Hepatocyte (in vitro differentiated cells): ENCODE results near the gene GDI1. TPM values are rescaled to one million over a fixed set of nuclear protein-coding genes. Genes with fewer than 3 reads are reported as not detected.

Experiments
- DNase-seq: peaks from one replicate; pipeline ENCODE4 v3.0.0-alpha.2; 2016; ENCODE audit warnings: low spot score
- H2AFZ ChIP-seq: fragments of 200-600 bp; sonication (generic); 2 replicates; pipeline ENCODE4 v1.6.0; 2016; ENCODE audit warnings: antibody characterized with exemption, mild to moderate bottlenecking
- H3K27ac ChIP-seq: fragments of 200-600 bp; sonication (generic); 2 replicates; pipeline ENCODE4 v1.5.1; 2016; ENCODE audit warnings: mild to moderate bottlenecking
- H3K27me3 ChIP-seq: fragments of 200-600 bp; sonication (generic); 2 replicates; pipeline ENCODE4 v1.6.1; 2016
- H3K36me3 ChIP-seq: fragments of 200-600 bp; sonication (generic); replicated peaks from 2 replicates; pipeline ENCODE4 v1.5.1; 2016; ENCODE audit warnings: low read depth; ENCODE audit not compliant: insufficient read depth
- H3K4me1 ChIP-seq: fragments of 200-600 bp; sonication (generic); 2 replicates; pipeline ENCODE4 v1.5.1; 2016; ENCODE audit warnings: mild to moderate bottlenecking, moderate library complexity; ENCODE audit not compliant: insufficient read depth
- H3K4me2 ChIP-seq: fragments of 200-600 bp; sonication (generic); 2 replicates; pipeline ENCODE4 v1.6.0; 2016
- H3K4me3 ChIP-seq: fragments of 200-600 bp; sonication (generic); 2 replicates; pipeline ENCODE4 v1.5.1; 2016; ENCODE audit warnings: mild to moderate bottlenecking
- H3K79me2 ChIP-seq: fragments of 200-600 bp; sonication (generic); 2 replicates; pipeline ENCODE4 v1.6.0; 2017; ENCODE audit warnings: mild to moderate bottlenecking
- H3K9me2 ChIP-seq: fragments of 200-600 bp; sonication (generic); replicated peaks from 2 replicates; pipeline ENCODE4 v1.6.0; 2017; ENCODE audit warnings: mild to moderate bottlenecking; ENCODE audit not compliant: insufficient read depth
- H3K9me3 ChIP-seq: fragments of 200-600 bp; sonication (generic); 2 replicates; pipeline ENCODE4 v1.5.1; 2016; ENCODE audit warnings: low read depth, mild to moderate bottlenecking
- H4K20me1 ChIP-seq: fragments of 200-600 bp; sonication (generic); 2 replicates; pipeline ENCODE4 v1.6.0; 2016; ENCODE audit warnings: mild to moderate bottlenecking; ENCODE audit not compliant: insufficient read depth, poor library complexity, severe bottlenecking
- EZH2 ChIP-seq: fragments of 200-600 bp; sonication (generic); IDR thresholded peaks from 2 replicates; pipeline ENCODE4 v1.6.1; 2016; ENCODE audit warnings: antibody characterized with exemption, mild to moderate bottlenecking, borderline replicate concordance
- EZH2phosphoT487 ChIP-seq: fragments of 200-600 bp; sonication (generic); IDR thresholded peaks from one replicate; pipeline ENCODE4 v1.6.1; 2018; ENCODE audit warnings: antibody characterized with exemption, mild to moderate bottlenecking, low read depth, moderate library complexity; ENCODE audit not compliant: unreplicated experiment, severe bottlenecking
- whole genome bisulfite sequencing: methylation state at CpG from one replicate; pipeline ENCODE4 v1.1.6; 2016; ENCODE audit warnings: low lambda C conversion rate; ENCODE audit errors: missing lambda C conversion rate; 5-methylcytosine and 5-hydroxymethylcytosine counted together
- polyA plus RNA-seq: library from polyadenylated mRNA; unstranded; fragments of >200 nt; fragmentation: Nextera tagmentation; extraction: Ambion mirVana; gene quantifications from 2 replicates; pipeline ENCODE4 v1.2.1, GENCODE V29; 2016
- total RNA-seq: library from RNA; depleted of rRNA; stranded (reverse); fragments of >200 nt; gene quantifications from 2 replicates; pipeline ENCODE4 v1.2.3, GENCODE V29; 2014
- TF ChIP-seq, protein P1 (sequence below): fragments of 200-600 bp; sonication (generic); IDR thresholded peaks from 2 replicates; pipeline ENCODE4 v1.5.1; 2016; ENCODE audit warnings: antibody characterized with exemption, mild to moderate bottlenecking; ENCODE audit not compliant: poor library complexity

GDI1 gene
- total and polyA plus RNA-seq, 2 experiments from 2014 or later: 101 to 102 TPM

GRCh38 chrX:154443992-154444754 lies 7.2 kb downstream of the GDI1 start, which contains the start of gene FAM50A:
Gene FAM50A (plus strand): TSS chrX:154444141. CDS start chrX:154444236, 95 bp downstream.
- Histone ChIP-seq H3K4me2 (peak within 1 kb of the TSS; percentile 87), H3K9me3 (no peaks in the 10 kb centered on the region), H3K36me3 (no peaks in the 10 kb centered on the region), H4K20me1 (peaks cover 3% of the 10 kb centered on the region), H3K4me3 (peak within 1 kb of the TSS; percentile 36), H2AFZ (no peak within 1 kb of the TSS), H3K27me3 (no peaks in the 10 kb centered on the region), H3K79me2 (peaks cover 20% of the 10 kb centered on the region), H3K9me2 (no peaks in the 10 kb centered on the region), H3K27ac (peak within 1 kb of the TSS; percentile 88), H3K4me1 (no peaks in the 10 kb centered on the region)
- TF ChIP-seq, protein P1, sequence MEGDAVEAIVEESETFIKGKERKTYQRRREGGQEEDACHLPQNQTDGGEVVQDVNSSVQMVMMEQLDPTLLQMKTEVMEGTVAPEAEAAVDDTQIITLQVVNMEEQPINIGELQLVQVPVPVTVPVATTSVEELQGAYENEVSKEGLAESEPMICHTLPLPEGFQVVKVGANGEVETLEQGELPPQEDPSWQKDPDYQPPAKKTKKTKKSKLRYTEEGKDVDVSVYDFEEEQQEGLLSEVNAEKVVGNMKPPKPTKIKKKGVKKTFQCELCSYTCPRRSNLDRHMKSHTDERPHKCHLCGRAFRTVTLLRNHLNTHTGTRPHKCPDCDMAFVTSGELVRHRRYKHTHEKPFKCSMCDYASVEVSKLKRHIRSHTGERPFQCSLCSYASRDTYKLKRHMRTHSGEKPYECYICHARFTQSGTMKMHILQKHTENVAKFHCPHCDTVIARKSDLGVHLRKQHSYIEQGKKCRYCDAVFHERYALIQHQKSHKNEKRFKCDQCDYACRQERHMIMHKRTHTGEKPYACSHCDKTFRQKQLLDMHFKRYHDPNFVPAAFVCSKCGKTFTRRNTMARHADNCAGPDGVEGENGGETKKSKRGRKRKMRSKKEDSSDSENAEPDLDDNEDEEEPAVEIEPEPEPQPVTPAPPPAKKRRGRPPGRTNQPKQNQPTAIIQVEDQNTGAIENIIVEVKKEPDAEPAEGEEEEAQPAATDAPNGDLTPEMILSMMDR: no peak
- no peak for TF ChIP-seq EZH2
- no peak for TF ChIP-seq EZH2phosphoT487
- 34% methylated on average over 37 of the region's 94 CpGs for WGBS
- DNase-seq: peak; percentile 89

GRCh38 chrX:154444755-154445246 lies 7.8 kb downstream of the GDI1 start:
- Histone ChIP-seq H3K4me2 (peak overlapping the region; percentile 87), H3K36me3 (no peaks in the 10 kb centered on the region), H3K27me3 (no peaks in the 10 kb centered on the region), H3K4me3 (peak overlapping the region; percentile 36), H3K4me1 (no peaks in the 10 kb centered on the region), H4K20me1 (peaks cover 3% of the 10 kb centered on the region), H2AFZ (no peak overlapping the region), H3K9me2 (no peaks in the 10 kb centered on the region), H3K79me2 (peaks cover 15% of the 10 kb centered on the region), H3K9me3 (no peaks in the 10 kb centered on the region), H3K27ac (peak overlapping the region; percentile 84)
- DNase-seq: no peak
- WGBS: 75% methylated on average over 13 of the region's 13 CpGs
- no peak for TF ChIP-seq EZH2phosphoT487
- TF ChIP-seq, protein P1: no peak
- no peak for TF ChIP-seq EZH2

DNA sequence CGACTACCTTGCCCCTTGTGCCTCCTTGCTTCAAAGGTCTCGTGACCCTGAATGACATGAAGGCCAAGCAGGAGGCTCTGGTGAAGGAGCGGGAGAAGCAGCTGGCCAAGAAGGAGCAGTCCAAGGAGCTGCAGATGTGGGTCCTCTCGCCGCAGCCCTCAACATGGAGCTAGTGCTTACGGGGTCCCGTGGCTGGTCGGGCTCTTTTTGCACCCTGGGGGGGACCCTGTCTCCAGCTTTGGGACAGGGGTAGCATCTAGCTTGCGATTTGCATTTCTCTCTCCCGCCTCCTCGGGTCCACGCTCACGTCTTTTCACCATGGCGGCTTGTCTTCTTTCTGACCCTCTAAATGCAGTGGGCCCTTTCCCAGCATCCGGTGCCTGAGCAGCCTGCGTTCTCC lies 8.8 kb downstream of the GDI1 start:
- Histone ChIP-seq H3K79me2 (peaks cover 13% of the 10 kb centered on the region), H3K9me2 (no peaks in the 10 kb centered on the region), H3K27me3 (no peaks in the 10 kb centered on the region), H3K4me1 (no peaks in the 10 kb centered on the region), H3K36me3 (no peaks in the 10 kb centered on the region), H4K20me1 (peaks cover 3% of the 10 kb centered on the region), H2AFZ (no peak overlapping the region), H3K4me2 (peak overlapping the region; percentile 87), H3K4me3 (no peak overlapping the region), H3K9me3 (no peaks in the 10 kb centered on the region), H3K27ac (no peak overlapping the region)
- 90% methylated on average over 16 of the region's 16 CpGs for WGBS
- TF ChIP-seq, protein P1: no peak
- TF ChIP-seq EZH2phosphoT487: no peak
- no peak for TF ChIP-seq EZH2
- DNase-seq: no peak
